Retina (tissue), 1 donor: ENCODE data around the gene NT5M.
"Not testable (repeated sequence)": the region's sequence is repeated elsewhere in the genome, so short reads cannot be mapped to it uniquely, and the experiment has no call there.

ENCODE experiments used
- DNase-seq: peaks from one replicate; pipeline ENCODE4 v3.0.0-alpha.2; 2016

NT5M gene

DNA sequence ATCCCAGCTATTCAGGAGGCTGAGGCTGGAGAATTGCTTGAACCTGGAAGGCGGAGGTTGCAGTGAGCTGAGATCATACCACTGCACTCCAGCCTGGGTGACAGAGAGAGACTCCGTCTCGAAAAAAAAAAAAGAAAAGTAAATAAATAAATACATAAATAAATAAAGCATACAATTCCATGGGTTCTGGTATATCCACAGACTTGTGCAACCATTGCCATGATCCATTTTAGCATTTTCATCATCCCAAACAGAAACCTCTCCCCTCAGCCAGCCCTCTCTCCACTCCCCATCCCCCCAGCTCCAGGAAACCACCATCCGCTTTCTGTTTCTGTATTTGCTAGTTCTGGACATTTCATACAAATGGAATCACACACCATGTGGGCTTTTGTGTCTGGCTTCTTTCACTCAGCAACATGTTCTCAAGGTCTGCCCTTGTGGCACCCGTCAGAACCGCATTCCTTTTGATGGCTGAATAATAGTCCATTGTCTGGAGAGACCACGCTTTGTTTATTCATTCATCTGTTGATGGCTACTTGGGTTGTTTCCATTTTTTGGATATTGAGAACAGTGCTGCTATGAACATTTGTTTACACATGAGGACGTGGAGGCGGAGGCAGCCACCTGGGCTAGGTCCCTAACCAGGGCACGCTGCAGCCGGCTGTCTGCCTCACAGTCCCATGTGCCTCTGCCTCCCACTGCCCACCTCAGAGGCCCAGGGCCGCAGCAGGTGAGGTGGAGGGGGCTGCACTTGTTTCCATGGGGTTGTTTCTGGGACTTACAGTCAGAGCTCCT is 76.2 kb downstream of the NT5M start:
- no peak for DNase-seq

DNA sequence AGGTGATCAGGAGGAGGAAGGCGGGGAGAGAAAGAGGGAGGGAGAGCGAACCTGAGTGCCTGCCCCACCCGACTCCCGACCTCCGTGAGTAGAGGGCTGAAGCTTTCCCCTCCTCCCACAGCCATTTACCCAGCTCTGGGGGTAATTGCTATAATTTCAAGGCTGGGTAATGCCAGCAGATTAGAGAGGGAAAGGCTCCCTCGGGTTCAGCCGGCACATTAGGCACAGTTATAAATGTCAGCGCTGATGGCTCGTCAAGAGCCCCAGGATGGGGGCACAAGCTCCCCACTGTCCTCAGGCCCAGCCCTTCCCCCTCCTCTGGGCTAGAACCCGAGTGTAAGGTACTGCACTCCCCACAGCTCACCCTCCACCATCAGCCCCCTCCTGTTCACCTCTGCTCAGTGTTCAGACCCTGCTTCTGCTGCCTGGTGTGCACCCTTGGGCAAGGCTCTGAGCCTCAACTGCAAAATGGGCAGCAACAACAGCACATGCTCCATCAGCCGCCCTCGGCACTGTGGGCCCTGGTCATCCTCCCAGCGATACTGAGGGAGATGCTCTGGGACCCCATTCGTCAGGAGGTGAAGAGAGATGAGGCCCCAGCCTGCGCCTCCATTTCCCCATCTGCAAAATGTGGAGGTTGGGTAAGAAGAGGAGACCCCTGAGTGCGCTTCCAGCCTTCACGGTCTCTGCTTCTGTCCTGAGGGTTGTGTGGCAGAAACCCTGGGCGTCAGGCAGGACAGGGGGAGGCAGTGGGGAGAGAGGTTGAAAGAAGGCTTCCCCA is 77.2 kb downstream of the NT5M start:
- DNase-seq, result peak; percentile 46

DNA sequence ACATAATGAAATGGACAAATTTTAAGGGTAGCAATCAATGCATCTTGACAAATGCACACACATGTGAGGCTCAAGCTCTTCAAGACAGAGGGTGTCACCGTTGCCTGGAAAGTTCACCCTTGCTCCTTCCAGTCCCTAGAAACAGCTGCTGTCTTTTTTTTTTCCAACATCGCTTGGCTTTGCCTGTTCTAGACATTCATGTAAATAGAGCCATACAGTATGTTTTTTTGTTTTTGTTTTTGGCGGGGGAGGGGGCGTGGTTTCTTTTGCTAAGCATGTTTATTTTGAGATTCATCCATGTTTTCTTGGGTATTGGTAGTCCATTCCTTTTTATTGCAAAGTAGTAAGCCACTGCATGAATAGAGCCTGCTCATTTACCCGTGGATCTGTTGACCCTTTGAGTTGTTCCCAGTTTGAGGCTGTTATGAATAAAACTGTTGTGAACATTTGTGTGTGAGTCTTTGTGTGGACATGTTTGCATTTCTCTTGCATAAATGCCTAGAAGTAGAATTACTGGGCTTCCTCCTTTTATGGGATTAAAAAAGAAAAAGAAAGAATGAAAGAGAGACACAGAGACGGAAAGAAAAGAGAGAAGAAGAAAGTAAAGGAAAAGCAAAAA is 78.4 kb downstream of the NT5M start:
- DNase-seq, result no peak

DNA sequence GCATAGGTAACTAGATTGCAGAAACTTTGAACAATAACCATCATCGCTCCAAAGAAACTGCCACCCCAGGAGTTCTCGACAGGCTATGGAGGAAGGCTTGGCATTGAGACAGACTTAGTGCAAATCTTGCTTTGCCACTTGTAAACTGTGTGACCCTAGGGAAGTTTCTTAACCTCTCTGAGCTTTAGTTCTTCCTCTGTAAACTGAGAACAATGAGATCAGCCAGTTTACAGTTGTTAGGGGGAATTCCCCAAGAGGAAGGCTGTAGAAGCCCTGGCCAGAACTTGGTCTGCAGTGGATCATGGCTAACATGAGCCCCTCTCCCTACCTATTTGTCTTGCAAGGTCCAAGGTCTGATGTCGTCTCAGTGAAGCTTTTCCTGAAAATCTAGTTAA is 78.9 kb downstream of the NT5M start:
- no peak for DNase-seq

DNA sequence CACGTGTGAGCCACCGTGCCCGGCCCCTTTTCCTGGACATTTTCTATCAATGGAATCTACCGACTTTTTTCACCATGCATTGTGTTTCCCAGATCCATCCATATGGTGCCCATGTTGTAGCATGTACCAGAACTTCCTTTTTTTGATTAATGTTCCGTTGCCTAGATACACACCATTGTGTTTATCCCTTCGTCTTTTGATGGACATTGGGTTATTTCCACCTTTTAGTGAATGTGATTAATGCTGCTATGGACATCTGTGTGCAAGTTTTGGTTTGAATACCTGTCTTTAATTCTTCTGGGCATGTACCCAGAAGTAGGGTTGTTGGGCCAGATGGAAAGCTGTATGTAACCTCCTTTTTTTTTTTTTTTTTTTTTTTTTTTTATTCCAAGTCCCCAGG is 79.8 kb downstream of the NT5M start:
- DNase-seq, result no peak

DNA sequence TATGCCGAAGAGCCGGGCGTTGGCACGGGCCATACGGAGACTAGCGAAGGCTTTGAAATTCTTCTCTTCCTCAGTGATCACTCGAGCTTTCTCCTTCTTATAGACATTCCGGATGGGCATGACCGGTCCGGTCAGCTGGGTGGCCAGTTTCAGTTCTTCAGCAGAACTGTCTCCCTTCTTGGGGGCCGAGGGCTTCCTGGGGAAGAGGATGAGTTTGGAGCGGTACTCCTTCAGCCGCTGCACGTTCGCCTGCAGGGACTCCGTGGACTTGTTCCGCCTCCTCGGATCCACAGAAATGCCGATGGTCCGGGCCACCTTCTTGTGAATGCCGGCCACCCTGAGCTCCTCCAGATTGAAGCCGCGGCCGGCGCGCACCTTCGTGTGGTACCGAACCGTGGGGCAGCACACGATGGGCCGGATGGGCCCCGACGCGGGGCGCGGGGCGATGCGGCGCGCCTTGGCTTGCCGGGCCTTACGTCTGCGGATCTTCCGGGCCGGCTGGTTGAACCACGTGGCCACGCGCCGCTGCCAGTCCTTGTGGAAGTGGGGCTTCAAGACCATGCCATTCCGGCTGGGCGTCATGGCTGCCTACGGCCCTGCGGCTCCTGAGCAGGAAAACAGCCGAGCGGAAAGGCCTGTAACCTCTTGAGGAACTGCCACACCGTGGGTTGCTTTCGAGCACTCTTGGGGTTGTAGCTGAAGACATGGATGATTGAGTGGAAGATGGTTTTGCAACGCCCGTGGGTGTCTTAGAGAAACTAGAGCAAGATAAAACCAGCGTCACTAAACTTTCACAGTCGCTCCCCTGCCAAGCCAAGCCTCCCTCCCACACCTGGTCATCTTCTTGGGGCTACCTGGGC is 80.5 kb downstream of the NT5M start:
- not testable (repeated sequence) for DNase-seq

DNA sequence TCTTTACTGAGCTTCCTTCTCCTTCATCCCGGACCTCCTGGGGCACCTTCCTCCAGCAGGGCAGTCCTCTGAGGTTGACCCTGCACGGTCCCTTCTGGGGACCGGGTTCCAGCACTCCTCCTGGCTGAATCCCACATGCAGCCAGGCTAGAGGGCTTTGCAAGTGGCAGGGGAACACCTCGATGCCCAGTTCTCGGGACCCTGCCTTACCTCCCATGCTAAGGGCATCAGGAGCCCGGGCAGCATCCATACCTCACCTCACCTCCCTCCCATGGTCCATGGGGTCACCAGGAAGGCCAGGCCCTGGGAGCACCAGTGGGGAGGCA is 81.1 kb downstream of the NT5M start:
- DNase-seq, result no peak

DNA sequence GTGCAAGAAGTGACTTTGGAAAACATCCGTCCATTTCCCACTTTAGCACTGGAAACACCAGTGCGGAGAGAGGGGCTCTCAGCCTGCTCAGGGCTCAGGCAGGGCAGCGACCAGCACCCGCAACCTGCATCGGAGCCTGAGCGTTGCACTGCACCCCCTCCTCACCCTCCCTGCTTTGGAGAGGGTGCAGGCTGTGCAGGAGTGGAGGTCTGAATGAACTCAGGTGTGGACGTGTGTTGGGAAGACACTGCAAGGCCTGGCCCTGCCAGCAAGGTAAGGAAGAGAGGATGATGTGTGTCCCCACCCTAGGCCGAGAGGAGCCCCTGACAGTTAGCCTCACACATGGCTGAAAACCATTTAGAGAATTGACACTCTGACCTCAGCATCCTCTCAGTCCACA is 81.8 kb downstream of the NT5M start:
- DNase-seq, result no peak

DNA sequence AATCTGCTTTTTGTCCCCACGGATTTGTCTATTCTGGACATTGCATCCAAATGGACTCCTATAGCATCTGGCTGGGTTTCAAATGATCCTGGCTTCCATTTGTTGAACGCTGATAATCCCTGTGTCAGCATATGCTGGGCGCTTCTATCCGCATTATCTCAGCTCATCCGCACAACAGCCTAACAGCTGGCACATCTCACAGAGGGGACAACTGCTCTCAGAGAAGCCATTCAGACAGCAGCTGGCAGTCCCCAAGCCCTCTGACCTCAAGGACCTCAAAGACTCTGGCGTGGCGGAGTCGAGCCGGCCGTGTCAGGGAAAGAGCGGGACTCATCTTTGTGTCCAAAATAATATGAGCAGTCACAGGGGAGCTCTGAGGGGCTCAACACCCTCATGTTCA is 82.3 kb downstream of the NT5M start:
- peak; percentile 88 for DNase-seq

DNA sequence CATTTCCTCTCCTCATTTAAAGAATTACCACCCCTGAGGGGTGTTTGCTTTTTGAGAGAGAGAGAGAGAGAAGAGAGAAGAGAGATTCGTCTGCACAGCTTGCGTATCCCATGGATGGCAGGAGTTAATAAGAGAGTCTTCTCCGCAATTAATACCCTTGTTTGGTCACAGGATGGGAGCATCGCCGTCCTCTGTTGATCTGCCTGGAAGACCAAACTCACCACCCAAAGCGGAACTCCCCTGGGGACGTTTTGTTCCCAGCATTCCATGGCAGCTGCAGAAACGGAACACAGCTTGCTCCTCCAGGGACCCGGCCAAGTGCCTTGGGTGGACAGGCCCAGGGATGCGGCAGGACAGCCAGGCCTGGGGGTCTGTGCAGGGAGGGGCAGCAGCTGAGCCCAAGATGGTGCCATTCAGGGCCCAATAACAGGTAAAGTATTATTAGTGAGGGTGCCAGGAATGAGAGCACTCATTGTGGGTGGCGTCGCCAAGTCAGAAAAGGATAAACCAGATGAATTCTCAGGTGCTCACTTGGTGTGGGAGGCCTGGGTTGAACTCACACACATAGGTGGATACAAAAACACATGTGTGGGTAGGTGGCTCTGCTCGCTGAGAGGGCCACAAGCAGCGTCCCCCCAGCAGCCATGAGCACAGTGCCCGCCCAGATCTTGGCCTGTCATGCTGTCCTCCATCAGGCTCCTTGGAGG is 83.1 kb downstream of the NT5M start:
- no peak for DNase-seq

DNA sequence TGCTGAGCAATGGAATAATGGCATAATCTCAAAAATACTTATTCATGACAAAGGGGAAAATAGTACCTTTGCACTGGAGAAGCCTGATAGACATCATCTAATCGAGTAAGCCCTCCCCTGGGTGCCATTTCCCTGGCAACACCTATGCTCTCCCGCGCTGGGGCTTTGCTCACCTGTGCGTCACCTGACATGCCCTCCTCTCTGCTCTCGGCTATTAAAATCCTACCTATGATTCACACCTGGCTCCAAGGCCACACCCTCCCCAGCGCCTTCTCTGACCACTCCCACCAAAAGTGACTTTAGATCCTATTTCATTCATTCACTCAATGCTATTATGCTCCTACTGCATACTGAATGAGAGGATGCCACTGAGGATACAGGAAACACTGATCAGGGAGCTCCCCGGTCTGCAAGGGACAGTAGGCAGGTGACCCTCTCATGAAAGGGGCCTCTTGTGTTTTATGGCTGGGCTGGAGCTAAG is 83.9 kb downstream of the NT5M start:
- DNase-seq, result no peak

DNA sequence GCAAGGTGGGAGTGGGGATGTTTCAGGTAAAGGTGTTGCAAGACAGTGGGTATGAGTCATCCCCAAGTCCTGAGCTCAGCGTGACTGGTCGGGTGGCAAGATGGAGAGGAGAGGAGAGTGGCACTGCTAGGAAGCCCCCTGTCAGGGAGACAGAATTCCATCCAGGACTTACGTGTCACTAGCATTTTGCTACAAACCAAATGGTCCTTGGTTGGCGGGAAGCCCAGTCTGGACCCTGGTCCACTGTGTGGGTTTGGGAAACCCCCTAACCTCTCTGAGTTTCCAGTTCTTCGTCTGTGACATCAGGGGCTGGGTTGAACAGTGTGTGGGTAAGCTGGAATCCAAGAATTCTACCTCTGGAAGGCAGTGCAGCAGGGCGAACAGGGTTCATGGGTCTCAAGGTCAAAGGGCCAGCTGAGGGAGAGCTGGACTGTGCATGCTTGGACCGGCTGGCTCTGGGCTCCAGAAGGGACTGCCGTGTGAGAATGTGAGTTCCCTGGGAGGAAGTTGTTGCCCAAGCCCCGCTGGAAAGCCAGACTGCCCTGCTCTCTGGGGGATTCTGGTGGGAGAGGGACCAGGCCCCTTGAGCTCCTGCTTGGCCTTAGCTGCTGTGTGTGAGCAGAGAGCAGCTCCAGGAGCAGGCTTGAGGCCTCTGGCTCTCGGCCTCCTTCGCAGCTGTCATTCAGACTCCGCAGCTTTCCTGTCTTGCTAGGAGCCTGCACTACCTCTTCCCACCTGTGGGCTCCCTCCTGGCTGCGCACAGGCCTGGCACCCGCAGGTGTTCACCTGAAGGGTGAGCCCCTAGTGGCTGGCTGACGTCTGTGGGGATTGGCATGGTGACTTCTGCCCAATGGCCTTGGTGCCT is 84.6 kb downstream of the NT5M start:
- DNase-seq, result no peak

DNA sequence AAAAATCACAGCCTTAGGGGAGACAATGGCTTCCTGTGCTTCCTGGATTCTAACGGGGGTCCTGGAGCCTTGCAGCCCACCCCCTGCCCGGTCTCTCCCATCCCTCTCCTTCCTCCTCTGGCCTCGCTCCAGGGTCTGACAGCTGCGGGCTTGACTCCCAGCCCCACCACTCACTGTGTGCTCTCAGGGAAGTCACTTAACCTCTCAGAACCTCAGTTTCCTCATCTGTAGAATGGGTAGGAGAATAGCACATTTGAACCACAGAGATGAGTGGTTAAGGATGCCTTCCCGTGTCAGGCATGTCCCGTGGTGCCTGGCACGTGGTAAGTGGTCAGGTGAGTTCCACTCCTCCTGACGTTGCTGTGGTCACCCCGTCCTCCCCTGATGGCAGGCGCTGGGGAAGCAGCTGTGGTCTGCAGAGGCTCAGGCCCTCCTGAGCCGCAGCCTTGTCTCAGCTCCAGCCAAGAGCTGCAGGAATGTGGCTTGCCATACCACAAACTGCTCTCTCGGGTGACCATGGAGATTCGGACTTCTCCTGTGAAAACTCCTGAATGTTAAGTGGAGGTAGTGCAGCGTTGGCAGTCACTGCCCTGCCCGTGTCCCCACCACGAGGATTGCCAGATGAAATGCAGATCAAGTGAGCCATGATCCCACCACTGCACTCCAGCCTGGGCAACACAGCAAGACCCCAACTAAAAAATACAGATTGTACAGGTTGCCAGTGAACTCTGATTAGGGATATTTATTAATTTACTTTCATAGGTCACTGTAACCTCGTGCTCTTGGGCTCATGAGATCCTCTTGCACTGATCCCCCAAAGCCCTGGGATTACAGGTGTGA is 85.7 kb downstream of the NT5M start:
- DNase-seq, result no peak

DNA sequence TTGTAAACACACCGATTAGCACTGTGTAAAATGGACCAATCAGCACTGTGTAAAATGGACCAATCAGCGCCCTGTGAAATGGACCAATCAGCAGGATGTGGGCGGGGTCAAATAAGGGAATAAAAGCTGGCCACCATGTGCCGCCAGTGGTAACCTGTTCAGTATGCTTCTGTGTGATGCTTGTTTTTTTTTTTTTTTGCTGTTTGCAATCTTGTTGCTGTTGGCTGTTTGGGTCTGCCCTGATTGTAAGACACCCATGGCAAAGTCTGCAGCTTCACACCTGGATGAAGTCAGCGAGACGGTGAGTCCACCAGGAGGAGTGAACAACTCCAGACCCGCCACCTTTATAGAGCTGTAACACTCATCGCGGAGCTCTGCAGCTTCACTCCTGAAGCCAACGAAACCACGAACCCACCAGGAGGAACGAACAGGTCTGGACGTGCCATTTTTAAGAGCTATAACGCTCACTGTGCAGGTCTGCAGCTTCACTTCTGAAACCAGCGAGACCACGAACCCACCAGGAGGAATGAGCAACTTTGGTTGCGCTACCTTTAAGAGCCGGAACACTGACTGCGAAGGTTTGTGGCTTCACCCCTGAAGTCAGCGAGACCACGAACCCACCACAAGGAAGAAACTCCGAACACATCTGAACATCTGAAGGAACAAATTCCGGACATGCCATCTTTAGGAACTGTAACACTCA is 88.6 kb downstream of the NT5M start:
- no peak for DNase-seq

DNA sequence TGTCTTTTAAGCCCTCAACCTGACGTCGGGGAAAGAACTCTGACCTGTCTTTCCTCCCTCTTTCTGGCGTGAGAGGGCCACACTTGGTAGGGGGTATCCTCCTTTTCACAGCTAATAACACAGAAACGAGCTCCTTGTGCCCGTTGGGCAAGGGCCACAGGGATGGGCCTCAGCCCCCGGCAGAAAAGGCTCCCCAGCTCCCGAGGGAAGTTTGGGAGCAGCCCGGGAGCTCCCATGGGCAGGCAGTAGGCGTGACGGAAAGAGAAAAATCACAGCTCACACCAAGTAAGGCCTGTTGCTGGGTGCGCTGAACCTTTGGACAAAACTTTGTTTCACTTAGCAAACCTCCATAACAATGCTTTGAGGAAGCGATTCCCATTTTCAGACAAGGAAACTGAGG is 90.8 kb downstream of the NT5M start:
- DNase-seq, result no peak

DNA sequence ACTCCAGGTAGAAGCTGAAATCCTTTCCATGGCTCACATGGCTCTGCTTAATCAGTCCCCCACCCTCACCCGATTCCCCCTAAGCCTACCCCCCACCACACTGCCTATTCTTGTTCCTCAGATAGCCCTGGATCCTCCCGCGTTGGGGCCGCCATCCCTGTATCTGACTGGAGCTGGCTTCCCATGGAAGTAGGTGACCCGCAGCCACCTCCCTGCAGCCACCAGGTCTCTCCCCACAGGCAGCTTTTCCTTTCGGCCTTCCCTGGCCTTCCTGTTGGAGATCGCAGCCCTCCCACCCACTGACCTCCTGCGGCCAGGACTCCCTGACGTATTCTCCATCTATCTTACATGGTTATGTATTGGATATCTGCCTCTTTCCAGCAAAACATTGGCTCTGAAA is 91.3 kb downstream of the NT5M start:
- no peak for DNase-seq

DNA sequence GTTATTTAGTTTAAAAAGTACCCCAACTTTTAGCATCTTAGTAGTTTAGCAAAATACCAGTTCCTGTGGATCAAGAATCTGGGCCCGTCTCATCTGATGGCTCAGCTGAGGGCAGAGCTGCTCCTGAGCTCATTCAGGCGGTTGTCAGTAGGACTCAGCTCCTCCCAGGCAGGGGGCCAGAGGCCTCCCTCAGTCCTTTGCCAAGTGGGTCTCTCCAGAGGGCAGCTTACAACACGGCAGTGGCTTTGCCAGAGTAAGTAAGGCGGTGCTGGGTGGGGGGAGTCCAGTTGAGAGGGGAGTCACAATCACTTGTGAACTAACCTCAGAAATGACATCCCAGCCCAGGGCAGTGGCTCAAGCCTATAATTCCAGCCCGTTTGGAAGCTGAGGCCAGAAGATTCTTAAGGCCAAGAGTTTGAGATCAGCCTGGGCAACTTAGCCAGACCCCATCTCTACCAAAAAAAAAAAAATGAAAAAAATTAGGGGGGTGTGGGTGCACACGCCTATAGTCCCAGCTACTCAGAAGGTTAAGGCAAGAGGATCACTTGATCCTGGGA is 92.2 kb downstream of the NT5M start:
- no peak for DNase-seq

DNA sequence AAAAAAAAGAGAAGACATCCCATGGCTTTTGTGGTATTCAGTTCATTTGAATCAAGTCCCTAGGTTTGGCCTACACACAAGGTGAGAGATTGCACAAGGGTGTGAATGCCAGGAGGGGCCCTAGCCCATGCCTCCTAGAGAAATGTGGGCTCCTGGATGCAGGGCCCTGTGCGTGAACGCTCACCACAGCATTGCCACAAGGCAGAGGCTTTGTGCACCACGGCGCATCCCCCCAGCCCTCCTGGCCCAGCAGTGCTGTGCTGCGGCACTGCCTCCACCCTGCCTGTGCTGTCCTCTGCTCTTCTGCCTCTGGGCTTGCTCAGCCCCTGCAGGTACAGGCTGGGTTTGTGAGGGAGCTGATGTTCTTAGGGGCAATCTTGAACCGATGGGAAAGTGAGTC is 92.7 kb downstream of the NT5M start:
- no peak for DNase-seq
